HuH-7 (cell line): ENCODE measurements around the gene PSMB7.

ENCODE experiments used
- DNase-seq: peaks from one replicate; pipeline ENCODE4 v3.0.0; 2011; ENCODE audit warnings: low spot score

The PSMB7 gene

GRCh38 chr9:124411514-124412227 lies 3.6 kb downstream of the PSMB7 start:
- no peak for DNase-seq

GRCh38 chr9:124410321-124410913 lies 4.8 kb downstream of the PSMB7 start:
- DNase-seq, result no peak

GRCh38 chr9:124409410-124409809 lies 5.8 kb downstream of the PSMB7 start:
- no peak for DNase-seq

GRCh38 chr9:124403246-124403645 lies 12.0 kb downstream of the PSMB7 start:
- no peak for DNase-seq

- no peak for DNase-seq
Observed at GRCh38 chr9:124399968-124400940, 15.0 kb downstream of the PSMB7 start.

- DNase-seq, result no peak
Observed at GRCh38 chr9:124399323-124399967, 15.8 kb downstream of the PSMB7 start.

- no peak for DNase-seq
Observed at GRCh38 chr9:124398191-124398935, 16.9 kb downstream of the PSMB7 start.

GRCh38 chr9:124395826-124396225 lies 19.4 kb downstream of the PSMB7 start:
- no peak for DNase-seq

GRCh38 chr9:124394596-124394995 lies 20.6 kb downstream of the PSMB7 start:
- no peak for DNase-seq

GRCh38 chr9:124394167-124394566 lies 21.1 kb downstream of the PSMB7 start:
- DNase-seq, result no peak

- DNase-seq, result no peak
Observed at GRCh38 chr9:124392871-124393460, 22.3 kb downstream of the PSMB7 start.

- DNase-seq, result no peak
Observed at GRCh38 chr9:124392254-124392870, 22.9 kb downstream of the PSMB7 start.

- no peak for DNase-seq
Observed at GRCh38 chr9:124390794-124391658, 24.2 kb downstream of the PSMB7 start.

- DNase-seq, result no peak
Observed at GRCh38 chr9:124389146-124389939, 25.9 kb downstream of the PSMB7 start.

- DNase-seq, result no peak
Observed at GRCh38 chr9:124388275-124389048, 26.8 kb downstream of the PSMB7 start.

GRCh38 chr9:124386201-124386600 lies 29.0 kb downstream of the PSMB7 start:
- DNase-seq, result peak; percentile 44

- DNase-seq, result no peak
Observed at GRCh38 chr9:124385623-124386022, 29.6 kb downstream of the PSMB7 start.

GRCh38 chr9:124384846-124385245 lies 30.4 kb downstream of the PSMB7 start:
- no peak for DNase-seq
